ENCODE data around the gene RESP18.
A peak's percentile ranks its signal among the peaks of the same experiment; 100 is the strongest.

The RESP18 gene

DNA sequence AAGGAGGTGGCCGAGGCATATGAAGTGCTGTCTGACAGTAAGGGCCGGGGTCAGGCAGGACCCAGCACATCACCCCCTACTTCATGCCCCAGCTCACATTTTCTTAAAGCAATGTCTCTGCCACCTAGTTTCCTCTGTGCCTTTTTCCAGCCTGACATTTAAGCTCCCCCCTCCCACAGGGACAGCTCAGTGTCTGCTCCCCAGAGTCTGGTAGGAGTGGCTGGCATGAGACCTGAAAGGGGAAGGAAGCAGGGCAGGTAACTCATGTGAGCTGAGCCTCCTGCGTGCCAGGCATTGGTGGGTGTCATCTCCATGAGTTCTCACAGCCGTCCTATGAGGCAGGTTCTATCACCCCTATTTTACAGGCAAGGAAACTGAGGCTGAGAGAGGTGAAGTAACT lies 51.9 kb downstream of the RESP18 start:
- FAIRE-seq (no peak), DNase-seq (ENCODE audit: insufficient read length, low spot score) (no peak)
- no peak for TF ChIP-seq PAX5 (IDR thresholded peaks at IDR 0.05; ENCODE audit: insufficient read depth, low read length, severe bottlenecking)
- TF ChIP-seq TAF1 (IDR thresholded peaks at IDR 0.05; ENCODE audit: low read depth, low read length): no peak
- TF ChIP-seq POLR2AphosphoS5 (IDR thresholded peaks at IDR 0.05; ENCODE audit: low read depth, low read length): no peak
- TF ChIP-seq POU2F2 (IDR thresholded peaks at IDR 0.05; ENCODE audit: low read depth, low read length): no peak
- TF ChIP-seq SPI1 (IDR thresholded peaks at IDR 0.05; ENCODE audit: low read depth, low read length): no peak
- TF ChIP-seq POLR2A (IDR thresholded peaks at IDR 0.05; ENCODE audit: low read depth, low read length): no peak

DNA sequence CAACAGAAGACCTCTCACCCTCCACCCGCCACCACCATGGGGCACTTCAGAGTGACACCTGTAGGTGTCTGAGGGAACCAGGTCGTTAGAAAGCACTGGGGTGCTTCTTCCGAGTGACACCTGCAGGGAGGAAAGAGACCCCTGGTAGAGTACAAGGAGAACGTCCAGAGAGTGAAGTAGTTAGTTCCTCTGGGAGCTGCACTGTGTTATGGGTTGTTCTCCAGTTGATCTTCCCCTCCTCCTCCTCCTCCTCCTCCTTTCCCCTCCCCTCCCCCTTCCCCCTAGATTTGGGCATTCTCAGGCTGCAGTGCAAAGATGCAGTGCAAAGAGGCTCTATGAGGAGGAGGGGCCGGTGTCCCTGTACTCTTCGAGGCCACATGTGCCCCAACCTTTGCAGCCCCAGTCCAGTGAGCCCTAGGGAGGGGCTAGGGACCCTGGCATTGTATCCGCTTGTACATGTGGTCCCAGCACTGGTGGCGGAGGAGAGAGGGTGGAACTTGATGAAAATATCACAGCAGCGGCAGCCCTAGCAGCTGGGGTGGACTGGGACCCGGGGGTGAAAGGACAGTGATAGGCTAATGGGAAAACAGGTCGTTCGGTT lies 52.5 kb downstream of the RESP18 start:
- peak; percentile 68 for DNase-seq (ENCODE audit: insufficient read length, low spot score)
- TF ChIP-seq POLR2A (IDR thresholded peaks at IDR 0.05; ENCODE audit: low read depth, low read length) (no peak; the same call in 1 of the 2 replicates), SPI1 (IDR thresholded peaks at IDR 0.05; ENCODE audit: low read depth, low read length) (no peak), POU2F2 (IDR thresholded peaks at IDR 0.05; ENCODE audit: low read depth, low read length) (no peak), TAF1 (IDR thresholded peaks at IDR 0.05; ENCODE audit: low read depth, low read length) (no peak)
- no peak for FAIRE-seq

DNA sequence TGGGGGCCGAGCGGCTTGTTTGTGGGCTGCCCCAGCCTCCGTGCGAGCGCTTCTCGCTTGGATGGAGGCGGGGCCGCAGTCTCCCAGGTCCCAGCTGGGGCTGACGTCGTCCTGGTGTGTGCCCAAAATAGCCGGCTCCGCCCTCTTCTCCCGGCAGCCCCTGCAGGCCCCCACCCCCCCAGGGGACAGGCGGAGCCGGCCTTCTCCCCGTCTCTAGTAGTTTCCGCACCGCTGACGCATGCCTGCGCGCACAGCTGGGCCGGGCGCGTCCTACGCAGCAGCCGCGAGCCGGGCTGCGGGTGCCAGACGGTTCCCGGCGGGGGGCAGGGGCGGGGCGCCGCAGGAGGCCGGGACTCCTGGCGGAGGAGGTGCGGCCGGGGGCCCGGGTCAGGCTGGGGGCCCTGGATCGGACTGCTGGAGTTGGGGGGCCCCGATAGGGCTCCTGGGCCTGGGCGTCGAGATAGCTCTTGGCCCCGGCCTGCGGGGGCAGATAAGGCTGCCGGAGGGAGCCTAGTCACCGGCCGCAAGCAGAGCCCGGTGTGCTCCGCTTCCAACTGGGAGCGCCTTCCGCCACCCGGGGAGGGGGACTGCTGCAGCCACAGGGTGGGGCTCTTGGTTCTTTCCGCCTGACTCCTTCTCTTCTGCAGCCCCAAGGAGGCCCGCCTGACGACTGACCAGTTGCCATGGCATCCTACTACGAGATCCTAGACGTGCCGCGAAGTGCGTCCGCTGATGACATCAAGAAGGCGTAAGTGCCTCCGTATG lies 53.2 kb downstream of the RESP18 start, which contains the start of gene DNAJB2:
DNAJB2 (plus strand) TSS at position 216 of the 765 bp plus-strand sequence; CDS start at position 684, 468 bp downstream.
- FAIRE-seq: peak; percentile 95
- DNase-seq (ENCODE audit: insufficient read length, low spot score): peak; percentile 100
- TF ChIP-seq POLR2AphosphoS5 (IDR thresholded peaks at IDR 0.05; ENCODE audit: low read depth, low read length) (peak; percentile 62), SPI1 (IDR thresholded peaks at IDR 0.05; ENCODE audit: low read depth, low read length) (no peak), POU2F2 (IDR thresholded peaks at IDR 0.05; ENCODE audit: low read depth, low read length) (no peak), TAF1 (IDR thresholded peaks at IDR 0.05; ENCODE audit: low read depth, low read length) (peak; percentile 52), PAX5 (IDR thresholded peaks at IDR 0.05; ENCODE audit: insufficient read depth, low read length, severe bottlenecking) (peak; percentile 86), POLR2A (IDR thresholded peaks at IDR 0.05; ENCODE audit: low read depth, low read length) (peak; percentile 54)

DNA sequence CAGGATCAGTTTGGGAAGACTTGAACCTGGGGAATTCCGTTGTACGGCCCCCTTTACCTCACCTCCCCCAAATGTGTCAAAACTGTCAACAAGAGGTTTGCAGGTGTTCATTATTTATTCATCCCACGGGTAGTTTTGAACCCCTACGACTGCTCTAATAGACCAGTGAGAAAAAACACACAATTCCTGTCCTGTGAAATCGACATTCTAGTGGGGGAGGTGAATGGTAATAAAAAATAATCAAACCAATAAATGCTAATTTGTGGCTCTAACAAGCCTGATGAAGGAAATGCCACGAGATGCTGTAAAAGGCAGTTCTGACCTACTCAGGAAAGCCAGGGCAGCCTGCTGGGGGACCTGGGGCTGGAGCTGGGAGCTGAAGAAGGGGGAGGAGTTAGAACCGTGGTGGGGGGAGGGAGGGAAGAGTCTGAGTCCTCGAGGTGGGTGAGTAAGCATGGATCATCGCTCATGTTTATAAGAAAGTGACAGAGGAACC lies 53.8 kb downstream of the RESP18 start:
- TF ChIP-seq SPI1 (IDR thresholded peaks at IDR 0.05; ENCODE audit: low read depth, low read length) (no peak), POLR2AphosphoS5 (IDR thresholded peaks at IDR 0.05; ENCODE audit: low read depth, low read length) (0 out of 2 replicates have a peak, but pooled peaks have one; percentile 1), POU2F2 (IDR thresholded peaks at IDR 0.05; ENCODE audit: low read depth, low read length) (0 out of 2 replicates have a peak, but pooled peaks have one; percentile 45)
- DNase-seq (ENCODE audit: insufficient read length, low spot score) (no peak), FAIRE-seq (no peak)

DNA sequence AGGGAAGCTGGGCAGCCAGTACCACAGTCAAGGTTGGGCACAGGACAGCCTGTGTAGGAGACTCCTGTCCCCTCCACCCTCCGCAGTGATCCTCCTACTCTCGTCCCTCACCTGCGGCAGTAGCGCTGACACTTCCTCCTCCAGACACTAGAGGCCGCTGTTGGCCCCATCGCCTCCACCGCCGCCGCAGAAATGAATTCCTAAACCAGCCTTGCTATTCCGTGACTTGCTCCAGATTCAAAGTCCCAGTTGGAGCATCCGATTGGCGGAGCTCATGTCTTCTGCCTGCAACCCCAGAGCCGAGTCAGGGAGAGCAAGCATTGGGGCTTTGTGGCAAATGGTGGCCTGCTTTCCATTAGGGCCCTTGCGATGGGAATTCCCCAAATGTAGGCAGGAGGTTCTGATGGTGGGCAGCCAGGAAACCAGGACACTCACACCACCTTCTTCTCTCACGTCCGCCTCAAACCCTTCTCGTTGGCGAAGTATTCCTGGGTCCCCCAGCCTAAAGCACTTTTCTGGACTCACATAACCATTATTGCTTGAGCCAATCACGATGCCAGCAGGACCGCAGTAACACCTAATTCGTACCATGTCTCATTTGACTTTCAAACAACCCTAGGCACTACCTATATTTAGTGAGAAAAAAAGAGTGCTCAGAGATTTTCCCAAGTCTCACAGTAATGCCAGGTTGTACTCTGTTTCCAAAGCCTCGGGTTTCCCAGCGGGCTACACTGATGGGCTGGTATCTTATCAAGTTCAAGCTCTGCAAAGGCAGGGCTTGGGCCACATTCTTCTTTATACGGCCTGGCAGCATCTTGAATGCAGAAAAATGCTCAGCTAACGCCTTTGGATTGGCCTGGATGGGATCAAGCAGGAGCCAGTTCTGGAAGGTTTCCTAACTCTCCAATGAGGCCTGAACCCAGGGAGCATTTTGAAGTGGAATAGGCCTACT lies 54.6 kb downstream of the RESP18 start:
- TF ChIP-seq POLR2AphosphoS5 (IDR thresholded peaks at IDR 0.05; ENCODE audit: low read depth, low read length) (no peak), TAF1 (IDR thresholded peaks at IDR 0.05; ENCODE audit: low read depth, low read length) (no peak), POLR2A (IDR thresholded peaks at IDR 0.05; ENCODE audit: low read depth, low read length) (no peak), PAX5 (IDR thresholded peaks at IDR 0.05; ENCODE audit: insufficient read depth, low read length, severe bottlenecking) (no peak), POU2F2 (IDR thresholded peaks at IDR 0.05; ENCODE audit: low read depth, low read length) (no peak), SPI1 (IDR thresholded peaks at IDR 0.05; ENCODE audit: low read depth, low read length) (peak; percentile 40; the same call in 1 of the 2 replicates)
- FAIRE-seq (no peak), DNase-seq (ENCODE audit: insufficient read length, low spot score) (no peak)

Measured in GM12891 (cell line).